ENCODE data around the gene TMEM120B. TPM values are rescaled to one million over a fixed set of nuclear protein-coding genes. Genes with fewer than 3 reads are reported as not detected.

TMEM120B gene
- total RNA-seq, 2 experiments from 2014 or later = 12.4 to 21.5 TPM

DNA sequence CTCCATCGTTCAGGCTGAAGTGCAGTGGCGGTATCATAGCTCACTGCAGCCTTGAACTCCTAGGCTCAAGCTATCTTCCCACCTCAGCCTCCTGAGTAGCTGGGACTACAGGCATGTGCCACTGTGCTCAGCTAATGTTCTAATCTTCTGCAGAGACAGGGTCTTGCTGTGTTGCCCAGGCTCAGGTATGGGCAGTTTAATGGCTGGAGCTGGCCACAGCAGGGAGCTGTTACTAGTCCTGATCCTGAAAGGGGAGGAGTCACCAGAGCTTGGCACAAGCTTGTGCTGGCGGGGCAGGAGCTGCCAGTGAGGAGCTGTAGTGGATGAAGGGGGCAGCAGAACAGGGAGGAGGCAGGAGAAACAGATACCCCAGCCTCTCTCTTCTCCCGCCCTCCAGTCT, 10.6 kb downstream of the TMEM120B start:
- no peaks in the 10 kb centered on the region for H4K20me1 ChIP-seq (ENCODE audit: insufficient read depth, low read length)
- peaks cover 14% of the 10 kb centered on the region for H3K36me3 ChIP-seq (ENCODE audit: insufficient read depth, low read length)
- no peaks in the 10 kb centered on the region for H3K4me1 ChIP-seq (ENCODE audit: insufficient read depth, low read length, poor library complexity, severe bottlenecking)
- no peak overlapping the region for H3K27ac ChIP-seq (ENCODE audit: low read depth, low read length, poor library complexity, severe bottlenecking)
- TF ChIP-seq EZH2phosphoT487 (IDR thresholded peaks at IDR 0.05; ENCODE audit: borderline replicate concordance, low read depth, low read length) (no peak), CTCF (conservative IDR thresholded peaks at IDR 0.05; ENCODE audit: low read length) (no peak)
- no peaks in the 10 kb centered on the region for H3K9me2 ChIP-seq (ENCODE audit: insufficient read depth, low read length)
- H3K9me3 ChIP-seq (ENCODE audit: low read length) = no peaks in the 10 kb centered on the region
- BruUV-seq (replicated peaks) = no TSS peak
- ChIA-PET CTCF (ENCODE audit: unreplicated experiment) (no interaction called here), POLR2A (interaction anchor here (0.7 kb wide), 1 partner anchor 614 kb away, joined by 8 read pairs; no protein-coding TSS in a partner anchor)
- no peak overlapping the region for H2AFZ ChIP-seq (ENCODE audit: low read length)
- H3K79me2 ChIP-seq (ENCODE audit: insufficient read depth, low read depth, low read length) = 0 out of 2 replicates have a peak, but pooled peaks cover 6% of the 10 kb centered on the region
- DNase-seq (ENCODE audit: low spot score) = no peak
- H3K4me3 ChIP-seq (ENCODE audit: low read depth, low read length, poor library complexity, severe bottlenecking) = no peak overlapping the region
- intact Hi-C loops (cut with micrococcal nuclease; ENCODE audit: unreplicated experiment) = no loop called here
- no peak overlapping the region for H3K4me2 ChIP-seq (ENCODE audit: low read length)

DNA sequence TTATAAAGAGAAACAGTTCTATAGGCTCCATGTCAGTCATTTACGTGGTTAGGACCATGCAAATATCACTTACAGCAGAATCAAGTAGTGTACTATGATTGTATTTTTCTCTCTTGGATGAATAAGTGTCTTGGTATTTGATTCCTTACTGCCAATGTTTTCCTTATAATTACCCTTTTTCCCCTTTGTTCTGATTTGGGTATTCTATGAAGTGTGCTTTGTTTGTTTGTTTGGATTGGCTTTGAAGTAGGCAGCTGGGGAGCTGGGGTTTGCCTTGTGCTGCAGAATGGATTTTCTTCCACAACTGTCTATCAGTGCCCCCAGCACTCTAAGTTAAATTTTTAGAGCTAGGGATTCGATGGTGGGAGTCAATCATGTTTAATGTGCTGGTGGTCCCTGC, 12.4 kb downstream of the TMEM120B start:
- POLR2A ChIA-PET = interaction anchor here (0.7 to 1.3 kb wide), 2 partner anchors 13 to 256 kb away, joined by 3 to 6 read pairs; partner anchors contain the start of gene TMEM120B

More for the DNA sequence above, 12.4 kb downstream of the TMEM120B start:
- Histone ChIP-seq H3K4me1 (ENCODE audit: insufficient read depth, low read length, poor library complexity, severe bottlenecking) (no peaks in the 10 kb centered on the region), H3K4me3 (ENCODE audit: low read depth, low read length, poor library complexity, severe bottlenecking) (no peak overlapping the region), H3K36me3 (ENCODE audit: insufficient read depth, low read length) (peaks cover 14% of the 10 kb centered on the region), H3K9me3 (ENCODE audit: low read length) (no peaks in the 10 kb centered on the region), H2AFZ (ENCODE audit: low read length) (no peak overlapping the region), H3K79me2 (ENCODE audit: insufficient read depth, low read depth, low read length) (0 out of 2 replicates have a peak, but pooled peaks cover 6% of the 10 kb centered on the region), H4K20me1 (ENCODE audit: insufficient read depth, low read length) (no peaks in the 10 kb centered on the region), H3K4me2 (ENCODE audit: low read length) (no peak overlapping the region), H3K9me2 (ENCODE audit: insufficient read depth, low read length) (no peaks in the 10 kb centered on the region), H3K27ac (ENCODE audit: low read depth, low read length, poor library complexity, severe bottlenecking) (no peak overlapping the region)
- no peak for TF ChIP-seq EZH2phosphoT487 (IDR thresholded peaks at IDR 0.05; ENCODE audit: borderline replicate concordance, low read depth, low read length)
- no peak for TF ChIP-seq CTCF (conservative IDR thresholded peaks at IDR 0.05; ENCODE audit: low read length)
- CTCF ChIA-PET (ENCODE audit: unreplicated experiment) = no interaction called here
- no peak for DNase-seq (ENCODE audit: low spot score)
- intact Hi-C loops (cut with micrococcal nuclease; ENCODE audit: unreplicated experiment) = no loop called here
- no TSS peak for BruUV-seq (replicated peaks)

Measured in OCI-LY7 (cell line).